Measurements from ENCODE around the gene KLHDC7B. TPM values are rescaled to one million over a fixed set of nuclear protein-coding genes. Genes with fewer than 3 reads are reported as not detected.

The KLHDC7B gene
- total and polyA plus RNA-seq, 12 donors: 0.06 to 0.69 (median 0.19) TPM; not detected in 2

GRCh38 chr22:50516068-50516467 lies 29.6 kb upstream of the KLHDC7B start:
- whole genome bisulfite sequencing, 4 donors: 89 to 99% (median 95%) methylated on average over 6 to 8 of the region's 8 CpGs
- intact Hi-C loops (cut with DNase I): no loop called here
- H3K27ac ChIP-seq: no peak overlapping the region
- no peaks in the 10 kb centered on the region for H3K4me1 ChIP-seq (replicated peaks in 1 of 2)
- peaks cover 0 to 28% of the 10 kb centered on the region in 2 donors for H3K36me3 ChIP-seq (replicated peaks in 1 of 2)
- no peaks in the 10 kb centered on the region for H3K9me3 ChIP-seq (replicated peaks in 1 of 3)
- H3K27me3 ChIP-seq: no peaks in the 10 kb centered on the region
- no peak for DNase-seq
- no peak overlapping the region for H3K4me3 ChIP-seq
- no peak for TF ChIP-seq POLR2A (IDR thresholded peaks at IDR 0.05)
- TF ChIP-seq, protein P1, sequence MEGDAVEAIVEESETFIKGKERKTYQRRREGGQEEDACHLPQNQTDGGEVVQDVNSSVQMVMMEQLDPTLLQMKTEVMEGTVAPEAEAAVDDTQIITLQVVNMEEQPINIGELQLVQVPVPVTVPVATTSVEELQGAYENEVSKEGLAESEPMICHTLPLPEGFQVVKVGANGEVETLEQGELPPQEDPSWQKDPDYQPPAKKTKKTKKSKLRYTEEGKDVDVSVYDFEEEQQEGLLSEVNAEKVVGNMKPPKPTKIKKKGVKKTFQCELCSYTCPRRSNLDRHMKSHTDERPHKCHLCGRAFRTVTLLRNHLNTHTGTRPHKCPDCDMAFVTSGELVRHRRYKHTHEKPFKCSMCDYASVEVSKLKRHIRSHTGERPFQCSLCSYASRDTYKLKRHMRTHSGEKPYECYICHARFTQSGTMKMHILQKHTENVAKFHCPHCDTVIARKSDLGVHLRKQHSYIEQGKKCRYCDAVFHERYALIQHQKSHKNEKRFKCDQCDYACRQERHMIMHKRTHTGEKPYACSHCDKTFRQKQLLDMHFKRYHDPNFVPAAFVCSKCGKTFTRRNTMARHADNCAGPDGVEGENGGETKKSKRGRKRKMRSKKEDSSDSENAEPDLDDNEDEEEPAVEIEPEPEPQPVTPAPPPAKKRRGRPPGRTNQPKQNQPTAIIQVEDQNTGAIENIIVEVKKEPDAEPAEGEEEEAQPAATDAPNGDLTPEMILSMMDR (IDR thresholded peaks at IDR 0.05): no peak

DNA sequence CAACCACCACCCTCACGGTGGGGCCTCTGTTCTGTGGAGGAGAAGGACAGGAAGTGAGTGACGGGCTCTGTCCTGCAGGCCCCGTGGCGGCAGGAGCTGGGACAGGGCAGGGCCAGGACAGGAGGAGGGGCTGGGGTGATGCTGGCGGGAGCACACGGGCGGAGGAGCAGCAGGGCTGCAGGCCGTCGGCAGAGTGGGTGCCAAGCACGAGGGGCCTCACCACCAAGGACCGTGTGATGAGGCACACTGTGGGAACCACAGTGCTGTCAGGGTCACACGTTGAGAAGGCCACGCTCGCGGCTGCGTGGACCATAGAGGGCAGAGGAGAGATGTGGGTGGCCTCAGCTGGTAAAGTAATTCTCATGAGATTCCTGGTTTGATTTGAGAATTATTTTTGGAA lies 28.8 kb upstream of the KLHDC7B start:
- WGBS, 4 donors: 78 to 85% (median 83%) methylated on average over 15 to 16 of the region's 16 CpGs
- DNase-seq: no peak
- no peak for TF ChIP-seq POLR2A (IDR thresholded peaks at IDR 0.05)
- TF ChIP-seq, protein P1 (IDR thresholded peaks at IDR 0.05): no peak

DNA sequence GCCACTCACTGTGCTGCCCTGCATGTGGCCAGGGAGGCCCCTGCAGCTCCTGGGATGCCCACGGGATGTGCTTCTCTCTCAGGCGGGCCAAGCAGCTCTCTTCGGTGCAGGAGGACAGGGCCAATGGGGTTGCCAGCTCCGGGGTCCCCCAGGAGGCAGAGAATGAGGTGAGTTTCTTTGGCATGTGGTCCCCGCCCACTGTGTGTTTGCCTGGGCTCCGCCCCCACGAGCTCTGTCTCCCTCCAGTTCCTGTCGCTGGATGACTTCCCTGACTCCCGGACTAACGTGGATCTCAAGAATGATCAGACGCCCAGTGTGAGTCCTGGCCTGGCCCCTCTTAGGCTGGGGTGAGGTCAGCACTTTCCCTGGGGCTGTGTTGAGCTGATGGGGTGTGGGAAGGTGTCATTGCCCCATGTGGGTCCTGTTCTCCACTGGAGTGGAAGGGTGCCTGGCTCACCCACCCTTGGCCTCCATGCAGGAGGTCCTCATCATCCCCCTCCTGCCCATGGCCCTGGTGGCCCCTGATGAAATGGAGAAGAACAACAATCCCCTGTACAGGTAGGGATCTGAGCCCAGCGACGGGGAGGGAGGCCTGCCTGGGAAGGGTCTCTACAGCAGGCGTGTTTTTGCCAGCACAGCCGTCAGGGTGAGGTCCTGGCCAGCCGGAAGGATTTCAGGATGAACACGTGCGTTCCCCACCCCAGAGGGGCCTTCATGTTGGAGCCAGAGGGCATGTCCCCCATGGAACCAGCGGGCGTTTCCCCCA lies 28.0 kb upstream of the KLHDC7B start:
- 86 to 91% (median 90%) methylated on average over 9 to 20 of the region's 20 CpGs for WGBS, 4 donors
- H3K27me3 ChIP-seq: no peaks in the 10 kb centered on the region
- DNase-seq: no peak
- intact Hi-C loops (cut with DNase I): no loop called here
- no peak overlapping the region for H3K27ac ChIP-seq
- no peaks in the 10 kb centered on the region for H3K4me1 ChIP-seq (replicated peaks in 1 of 2)
- peaks cover 0 to 40% of the 10 kb centered on the region in 2 donors for H3K36me3 ChIP-seq (replicated peaks in 1 of 2)
- no peak overlapping the region for H3K4me3 ChIP-seq
- TF ChIP-seq, protein P1 (IDR thresholded peaks at IDR 0.05): no peak
- no peak for TF ChIP-seq POLR2A (IDR thresholded peaks at IDR 0.05)
- H3K9me3 ChIP-seq (replicated peaks in 1 of 3): no peaks in the 10 kb centered on the region

More for the DNA sequence above, 28.8 kb upstream of the KLHDC7B start:
- Histone ChIP-seq H3K27me3 (no peaks in the 10 kb centered on the region), H3K4me3 (no peak overlapping the region), H3K27ac (no peak overlapping the region), H3K4me1 (replicated peaks in 1 of 2) (no peaks in the 10 kb centered on the region), H3K9me3 (replicated peaks in 1 of 3) (no peaks in the 10 kb centered on the region), H3K36me3 (replicated peaks in 1 of 2) (peaks cover 0 to 32% of the 10 kb centered on the region in 2 donors)
- intact Hi-C loops (cut with DNase I): no loop called here

- no peaks in the 10 kb centered on the region for H3K9me3 ChIP-seq (replicated peaks in 1 of 3)
- 92 to 97% (median 95%) methylated on average over 3 to 7 of the region's 7 CpGs for WGBS, 4 donors
- H3K4me3 ChIP-seq: no peak overlapping the region
- no peak overlapping the region for H3K27ac ChIP-seq
- DNase-seq: no peak
- H3K4me1 ChIP-seq (replicated peaks in 1 of 2): no peaks in the 10 kb centered on the region
- intact Hi-C loops (cut with DNase I): no loop called here
- no peak for TF ChIP-seq POLR2A (IDR thresholded peaks at IDR 0.05)
- TF ChIP-seq, protein P1 (IDR thresholded peaks at IDR 0.05): no peak
- H3K27me3 ChIP-seq: no peaks in the 10 kb centered on the region
- H3K36me3 ChIP-seq (replicated peaks in 1 of 2): peaks cover 0 to 49% of the 10 kb centered on the region in 2 donors
These were observed 27.1 kb upstream of the KLHDC7B start for GRCh38 chr22:50518606-50519005.

Measured in adrenal gland (tissue), 12 donors.